Measurements from ENCODE around the gene TMPRSS11B. TPM values are rescaled to one million over a fixed set of nuclear protein-coding genes. Genes with fewer than 3 reads are reported as not detected.
A peak's percentile ranks its signal among the peaks of the same experiment; 100 is the strongest.

Gene TMPRSS11B
- total RNA-seq (2022) (not detected in 2 replicates), Bru-seq, nascent RNA (not detected), BruChase-seq, experiment 1, labeled RNA remaining after a 6-hour chase (percentile 5 among the genes with signal in this experiment), BruChase-seq, experiment 2, labeled RNA remaining after a 2-hour chase (percentile 5 among the genes with signal in this experiment)
- long read RNA-seq, result 0 reads

GRCh38 chr4:68245594-68245993, at the start of gene TMPRSS11B:
Gene TMPRSS11B, minus strand, starts transcription at chr4:68245694. Its CDS starts 136 bp downstream, at chr4:68245558.
- no peak within 1 kb of the TSS for H3K4me3 Mint-ChIP-seq (ENCODE audit: unreplicated experiment)
- H3K27ac Mint-ChIP-seq (ENCODE audit: low read depth, unreplicated experiment), result no peak within 1 kb of the TSS
- no TSS peak for BruUV-seq (replicated peaks)
- DNase-seq (ENCODE audit: unreplicated experiment), result no peak
- intact Hi-C loops (cut with micrococcal nuclease), result no loop called here
- no peak for TF ChIP-seq CTCF (IDR thresholded peaks at IDR 0.05; ENCODE audit: unreplicated experiment)
- H3K9me3 Mint-ChIP-seq (ENCODE audit: unreplicated experiment), result no peaks in the 10 kb centered on the region
- no peaks in the 10 kb centered on the region for H3K27me3 Mint-ChIP-seq (ENCODE audit: insufficient read depth, unreplicated experiment)
- peaks cover 5% of the 10 kb centered on the region for H3K4me1 Mint-ChIP-seq (ENCODE audit: insufficient read depth, unreplicated experiment)
- CTCF ChIA-PET, result no interaction called here
- POLR2A ChIA-PET, result no interaction called here
- no peaks in the 10 kb centered on the region for H3K36me3 Mint-ChIP-seq (ENCODE audit: insufficient read depth, unreplicated experiment)

GRCh38 chr4:68291256-68291655, 45.8 kb upstream of the TMPRSS11B start:
- no TSS peak for BruUV-seq (replicated peaks)
- intact Hi-C loops (cut with micrococcal nuclease), result no loop called here
- no peaks in the 10 kb centered on the region for H3K27me3 Mint-ChIP-seq (ENCODE audit: insufficient read depth, unreplicated experiment)

GRCh38 chr4:68288393-68288740, 42.9 kb upstream of the TMPRSS11B start:
- ChIA-PET CTCF (interaction anchor here (1.1 to 1.3 kb wide), 2 partner anchors 14 to 33 kb away, joined by 3 read pairs; no protein-coding TSS in a partner anchor), POLR2A (no interaction called here)
- Mint-ChIP-seq H3K9me3 (ENCODE audit: unreplicated experiment) (no peaks in the 10 kb centered on the region), H3K27me3 (ENCODE audit: insufficient read depth, unreplicated experiment) (no peaks in the 10 kb centered on the region), H3K4me3 (ENCODE audit: unreplicated experiment) (no peak overlapping the region), H3K36me3 (ENCODE audit: insufficient read depth, unreplicated experiment) (no peaks in the 10 kb centered on the region), H3K27ac (ENCODE audit: low read depth, unreplicated experiment) (no peak overlapping the region), H3K4me1 (ENCODE audit: insufficient read depth, unreplicated experiment) (no peaks in the 10 kb centered on the region)
- no peak for TF ChIP-seq CTCF (IDR thresholded peaks at IDR 0.05; ENCODE audit: unreplicated experiment)
- intact Hi-C loops (cut with micrococcal nuclease), result no loop called here
- DNase-seq (ENCODE audit: unreplicated experiment), result no peak
- no TSS peak for BruUV-seq (replicated peaks)

More at GRCh38 chr4:68291256-68291655, 45.8 kb upstream of the TMPRSS11B start:
- no peaks in the 10 kb centered on the region for H3K36me3 Mint-ChIP-seq (ENCODE audit: insufficient read depth, unreplicated experiment)
- ChIA-PET POLR2A (no interaction called here), CTCF (no interaction called here)
- TF ChIP-seq CTCF (IDR thresholded peaks at IDR 0.05; ENCODE audit: unreplicated experiment), result no peak
- no peak overlapping the region for H3K27ac Mint-ChIP-seq (ENCODE audit: low read depth, unreplicated experiment)
- no peak for DNase-seq (ENCODE audit: unreplicated experiment)
- no peak overlapping the region for H3K4me3 Mint-ChIP-seq (ENCODE audit: unreplicated experiment)
- H3K9me3 Mint-ChIP-seq (ENCODE audit: unreplicated experiment), result no peaks in the 10 kb centered on the region
- no peaks in the 10 kb centered on the region for H3K4me1 Mint-ChIP-seq (ENCODE audit: insufficient read depth, unreplicated experiment)

GRCh38 chr4:68287704-68288392, 42.4 kb upstream of the TMPRSS11B start:
- Mint-ChIP-seq H3K4me1 (ENCODE audit: insufficient read depth, unreplicated experiment) (no peaks in the 10 kb centered on the region), H3K9me3 (ENCODE audit: unreplicated experiment) (no peaks in the 10 kb centered on the region), H3K36me3 (ENCODE audit: insufficient read depth, unreplicated experiment) (no peaks in the 10 kb centered on the region), H3K27me3 (ENCODE audit: insufficient read depth, unreplicated experiment) (no peaks in the 10 kb centered on the region), H3K4me3 (ENCODE audit: unreplicated experiment) (no peak overlapping the region), H3K27ac (ENCODE audit: low read depth, unreplicated experiment) (no peak overlapping the region)
- no peak for DNase-seq (ENCODE audit: unreplicated experiment)
- POLR2A ChIA-PET, result interaction anchor here (0.6 kb wide), 1 partner anchor 38 kb away, joined by 4 read pairs; no protein-coding TSS in a partner anchor
- TF ChIP-seq CTCF (IDR thresholded peaks at IDR 0.05; ENCODE audit: unreplicated experiment), result no peak
- intact Hi-C loops (cut with micrococcal nuclease), result no loop called here
- CTCF ChIA-PET, result interaction anchor here (1.1 to 1.3 kb wide), 2 partner anchors 14 to 33 kb away, joined by 3 read pairs; no protein-coding TSS in a partner anchor
- no TSS peak for BruUV-seq (replicated peaks)
